Activated effector memory CD4-positive, alpha-beta T cell treated with anti-CD3 and anti-CD28 coated beads, Interleukin-2, amount 50 U/mL, for 16 hours (primary cell): ENCODE measurements around the gene AKIRIN2.

Experiments
- DNase-seq: peaks from one replicate; pipeline ENCODE4 v3.0.0-alpha.2; 2020

AKIRIN2 gene

DNA sequence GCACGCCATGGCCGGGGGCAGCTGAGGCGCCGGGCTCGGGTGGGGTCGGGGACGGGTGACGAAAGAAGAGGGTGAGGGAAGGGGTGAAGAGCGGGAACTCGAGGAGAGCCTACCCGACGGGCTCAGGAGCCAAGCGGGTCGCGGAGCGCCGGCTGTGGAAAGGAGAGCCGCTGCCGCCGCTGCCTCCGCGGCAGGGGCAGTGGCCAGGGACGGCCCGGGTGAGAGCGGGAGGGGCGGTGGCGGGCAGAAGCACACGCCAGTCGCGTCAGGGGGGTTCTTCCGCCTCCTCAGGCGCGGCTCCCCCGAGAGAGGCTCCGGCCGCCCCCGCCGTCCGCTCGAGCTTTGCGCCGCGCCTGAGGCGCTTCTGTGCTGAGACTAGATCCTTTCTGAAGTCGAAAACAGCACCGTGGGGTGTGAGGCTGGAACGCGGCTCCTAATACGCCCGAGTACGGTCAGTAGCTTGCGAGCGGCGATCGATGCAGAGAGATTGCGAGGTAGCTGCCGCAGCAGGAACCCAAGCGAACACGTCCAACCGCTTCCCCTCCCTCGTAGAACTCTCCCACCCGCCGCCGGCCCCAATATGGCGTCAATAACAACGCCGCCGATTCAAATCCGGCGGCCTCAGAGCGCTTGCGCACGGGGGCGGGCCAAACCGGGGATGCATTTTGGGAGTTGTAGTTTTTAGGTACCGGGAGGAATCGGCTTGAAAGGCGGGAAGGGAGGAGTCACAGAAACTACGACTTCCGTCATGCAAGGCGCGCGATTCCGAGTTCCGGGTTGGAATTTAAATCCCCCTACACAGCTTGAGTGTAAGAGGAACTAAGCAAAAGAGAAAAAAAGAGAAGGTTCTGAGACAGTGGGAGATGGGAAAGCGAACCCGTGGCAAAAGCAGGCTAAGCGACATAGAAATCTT, at the start of gene AKIRIN2:
Gene AKIRIN2, minus strand, starts transcription at position 558 of the 913 bp plus-strand sequence. Its CDS starts 549 bp downstream, at position 9.
- DNase-seq: peak; percentile 99

DNA sequence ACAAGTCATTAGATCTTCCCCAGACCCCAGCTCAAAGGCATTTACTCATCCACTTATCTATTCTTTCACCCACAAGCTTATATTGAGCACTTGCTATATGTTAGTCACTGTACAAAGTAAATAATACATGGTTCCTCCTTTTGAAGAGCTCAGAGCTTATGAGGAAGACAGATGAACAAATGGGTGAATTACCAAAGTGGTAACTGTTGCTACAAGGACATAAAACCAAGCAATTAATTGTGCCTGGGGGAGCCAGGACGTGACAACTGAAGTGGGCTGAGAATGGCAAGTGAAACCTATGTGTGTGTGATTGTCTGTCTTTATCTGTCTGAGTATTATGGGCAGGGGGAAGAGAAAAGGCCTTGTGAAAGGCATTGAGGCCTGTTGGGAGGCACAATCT, 45.6 kb upstream of the AKIRIN2 start:
- no peak for DNase-seq

DNA sequence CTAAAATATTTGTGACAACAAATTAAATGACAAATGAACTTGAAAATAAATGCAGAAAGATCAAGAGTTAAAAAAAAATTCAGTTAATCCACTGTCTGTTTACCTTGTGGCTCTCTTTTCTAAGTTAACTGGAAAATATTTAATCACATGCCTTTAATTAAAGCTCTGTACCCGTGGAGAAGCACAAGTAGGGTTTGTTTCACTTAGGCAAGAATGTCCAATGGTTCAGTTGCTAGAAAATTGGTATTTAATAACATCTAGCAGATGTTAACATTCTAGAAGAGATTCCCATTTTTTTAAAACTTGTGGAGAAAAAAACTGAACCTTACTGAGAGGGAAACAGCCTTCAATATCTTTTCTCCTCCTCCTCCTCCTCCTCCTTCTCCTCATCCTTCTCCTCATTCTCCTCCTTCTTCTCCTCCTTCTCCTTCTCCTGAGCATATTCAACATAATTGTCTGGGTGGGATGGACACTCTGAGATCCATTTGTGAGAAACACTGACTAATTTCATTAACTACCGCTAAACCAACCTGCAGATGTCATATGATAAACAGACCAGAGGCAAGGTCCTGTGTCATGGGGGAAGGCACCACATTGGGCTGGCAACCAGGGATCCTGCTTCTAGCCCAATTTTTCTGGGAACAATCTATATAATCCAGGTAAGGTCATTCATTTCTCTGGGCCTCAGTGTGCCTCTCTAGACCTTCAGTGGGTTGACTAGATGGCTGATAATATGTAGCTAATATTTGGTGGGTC, 44.1 kb upstream of the AKIRIN2 start:
- no peak for DNase-seq

DNA sequence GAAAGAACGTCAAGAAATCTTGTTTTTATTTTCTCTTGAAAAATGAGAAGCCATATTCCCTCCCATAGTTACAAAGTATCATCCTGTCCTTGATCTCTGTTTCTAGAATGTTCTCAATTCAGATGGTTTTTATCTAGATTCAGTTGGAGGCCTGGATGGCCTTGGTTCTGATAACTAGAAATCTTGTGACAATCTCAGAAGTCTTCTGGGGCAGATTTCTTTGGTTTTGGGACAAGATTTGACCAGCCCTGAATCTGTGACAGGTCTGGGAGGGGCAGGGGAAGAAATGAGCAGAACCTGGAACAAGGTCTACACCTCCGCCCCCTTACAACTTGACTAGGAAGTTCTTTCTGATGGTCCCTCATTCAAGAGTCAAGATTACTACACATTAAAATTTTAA, 41.4 kb upstream of the AKIRIN2 start:
- DNase-seq: no peak

DNA sequence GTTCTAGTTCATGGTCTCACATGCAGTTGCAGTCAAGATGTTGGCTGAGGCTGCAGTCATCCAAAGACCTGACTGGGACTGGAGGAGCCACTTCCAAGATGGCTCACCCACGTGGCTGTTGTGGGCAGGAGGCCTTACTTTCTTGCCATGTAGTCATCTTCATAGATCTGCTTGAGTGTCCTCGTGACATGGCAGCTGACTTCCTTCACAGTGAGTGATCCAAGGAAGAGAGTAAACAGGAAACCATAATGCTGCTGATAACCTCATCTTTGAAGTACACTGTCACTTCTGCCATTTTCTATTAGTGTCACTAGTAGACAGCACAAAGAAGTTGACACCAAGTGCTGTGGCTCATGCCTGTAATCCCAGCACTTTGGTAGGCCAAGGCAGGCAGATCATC, 40.1 kb upstream of the AKIRIN2 start:
- DNase-seq: peak; percentile 81

DNA sequence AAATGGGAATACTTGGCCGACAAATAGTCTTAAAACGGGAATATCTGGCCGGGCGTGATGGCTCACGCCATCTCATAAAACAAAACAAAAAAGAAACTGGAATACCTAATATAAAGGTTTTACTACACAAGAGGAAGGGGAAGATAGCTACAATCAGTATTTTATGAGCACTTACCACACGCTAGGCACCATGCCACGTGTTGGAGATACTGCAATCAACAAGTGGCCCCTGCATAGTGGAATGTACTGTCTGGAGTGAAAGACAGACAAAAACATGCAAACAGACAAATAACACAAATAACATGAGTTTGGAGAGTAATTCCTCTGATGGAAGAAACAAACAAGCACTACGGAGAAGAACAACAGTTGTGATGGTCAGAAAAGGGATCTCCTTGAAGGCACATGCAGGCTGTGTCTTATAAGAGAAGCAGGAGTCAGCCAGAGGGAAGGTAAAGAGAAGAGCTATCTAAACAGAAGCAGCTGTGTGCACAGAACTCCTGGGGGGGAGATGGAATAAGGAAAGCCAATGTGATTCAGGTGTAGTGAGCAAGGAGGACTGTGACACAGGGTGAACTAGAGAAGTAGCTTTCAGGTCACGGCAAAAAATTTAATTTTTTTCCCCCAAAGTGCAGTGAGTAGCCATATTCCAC, 39.1 kb upstream of the AKIRIN2 start:
- DNase-seq: no peak

DNA sequence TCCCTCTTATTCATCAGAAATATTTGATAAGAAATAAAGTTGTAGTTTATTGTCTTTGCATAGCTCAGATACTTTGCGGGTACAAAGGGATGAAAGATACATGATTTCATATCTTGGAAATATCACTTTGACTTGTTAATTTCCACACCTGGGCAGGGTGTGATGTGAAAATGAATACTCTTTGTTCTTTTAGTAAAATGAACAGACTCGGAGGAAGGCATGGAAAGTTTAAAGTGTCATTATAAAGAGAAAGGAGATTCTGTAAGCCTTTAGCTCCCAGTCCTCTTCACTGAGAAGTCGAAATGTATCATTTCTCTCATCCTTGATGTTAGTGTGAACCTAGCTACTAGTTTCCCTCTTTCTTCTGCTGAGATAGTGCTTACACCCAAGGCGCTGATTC, 36.7 kb upstream of the AKIRIN2 start:
- DNase-seq: no peak

DNA sequence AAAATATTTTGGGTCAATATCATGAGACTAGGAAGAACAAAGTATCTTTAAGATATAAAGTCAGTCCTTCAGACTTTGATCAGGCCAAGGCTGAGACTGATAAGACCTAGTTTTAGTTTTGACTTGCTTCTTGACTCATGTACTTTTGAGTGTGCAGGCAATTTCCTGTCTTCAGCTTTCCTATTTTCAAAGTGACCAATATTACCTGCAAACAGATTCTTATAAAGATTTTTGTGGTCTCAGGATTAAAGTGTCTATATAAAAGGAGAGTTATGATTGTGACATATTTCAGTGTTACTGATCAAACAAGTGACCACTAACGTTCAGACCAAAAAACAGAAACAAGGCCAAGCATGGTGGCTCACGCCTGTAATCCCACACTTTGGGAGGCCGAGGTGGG, 36.0 kb upstream of the AKIRIN2 start:
- DNase-seq: no peak

DNA sequence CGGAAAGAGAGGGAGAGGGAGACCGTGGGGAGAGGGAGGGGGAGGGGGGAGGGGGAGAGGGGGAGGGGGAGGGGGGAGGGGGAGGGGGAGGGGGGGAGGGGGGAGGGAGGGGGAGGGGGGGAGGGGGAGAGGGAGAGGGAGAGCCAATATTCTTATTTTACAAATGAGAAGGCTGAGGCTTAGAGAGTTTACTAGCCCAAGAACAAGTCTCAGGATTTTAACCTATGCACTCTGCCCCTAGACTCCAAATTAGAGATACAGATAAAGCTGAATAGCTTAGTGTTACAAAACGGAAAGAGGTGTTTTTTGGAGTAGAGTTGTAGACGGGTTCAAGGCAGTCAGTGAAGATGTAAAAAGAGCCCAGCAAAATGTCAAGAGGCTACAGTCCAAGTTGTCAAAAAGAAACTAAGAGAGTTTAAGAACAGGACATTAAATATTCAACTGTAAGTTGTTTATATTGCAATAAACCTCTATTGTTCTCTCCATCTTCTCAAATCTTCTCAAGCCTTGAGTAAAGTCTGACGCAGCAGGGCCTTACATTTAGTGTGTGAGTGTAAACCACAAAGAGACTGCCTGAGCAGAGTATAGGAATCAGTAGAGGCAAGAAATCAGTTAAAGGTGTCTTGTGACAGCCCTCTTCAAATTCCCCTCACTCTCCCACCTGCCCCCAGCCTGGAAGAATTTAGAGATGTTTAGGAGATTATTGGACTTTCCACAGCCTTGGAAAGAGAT, 34.9 kb upstream of the AKIRIN2 start:
- DNase-seq: no peak

DNA sequence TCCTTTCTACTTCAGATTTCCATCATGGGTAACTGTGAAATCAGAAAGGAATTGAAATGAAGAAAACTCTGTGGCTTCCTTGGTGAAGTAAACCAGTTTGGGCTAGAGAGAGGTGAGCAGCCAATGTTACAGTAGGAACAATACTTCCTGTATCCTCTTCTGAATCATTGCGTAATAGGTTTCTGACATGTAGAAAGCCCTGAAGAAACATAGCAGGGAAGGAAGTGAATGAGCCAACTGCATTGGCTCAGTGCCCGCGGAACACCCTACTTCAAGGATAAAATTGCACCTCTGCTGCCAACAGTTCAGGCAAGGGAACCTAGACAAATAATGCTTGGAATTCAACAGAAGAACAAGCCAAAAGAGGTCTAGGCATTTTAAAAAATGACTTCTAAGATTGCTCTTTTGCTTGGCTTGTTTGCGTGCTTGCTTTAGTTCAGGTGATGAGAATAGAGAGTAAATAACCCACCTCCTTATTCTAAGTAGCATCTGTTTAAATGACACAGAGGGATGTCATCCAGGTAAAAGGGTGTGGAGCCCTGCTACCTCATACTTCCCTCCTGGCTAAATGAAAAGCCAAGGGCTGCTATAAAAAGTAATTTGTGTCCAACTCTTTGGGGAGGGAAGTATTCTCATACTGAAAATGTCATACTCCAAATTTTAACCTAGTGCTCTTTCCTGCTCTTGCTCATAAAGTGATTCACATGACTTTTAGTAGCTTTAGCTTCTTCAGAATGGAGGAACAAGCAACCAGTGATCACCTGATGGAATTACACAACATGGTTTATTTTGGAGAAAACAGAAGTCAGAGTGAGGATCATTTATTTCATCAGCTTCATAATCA, 30.0 kb upstream of the AKIRIN2 start:
- DNase-seq: peak; percentile 68

DNA sequence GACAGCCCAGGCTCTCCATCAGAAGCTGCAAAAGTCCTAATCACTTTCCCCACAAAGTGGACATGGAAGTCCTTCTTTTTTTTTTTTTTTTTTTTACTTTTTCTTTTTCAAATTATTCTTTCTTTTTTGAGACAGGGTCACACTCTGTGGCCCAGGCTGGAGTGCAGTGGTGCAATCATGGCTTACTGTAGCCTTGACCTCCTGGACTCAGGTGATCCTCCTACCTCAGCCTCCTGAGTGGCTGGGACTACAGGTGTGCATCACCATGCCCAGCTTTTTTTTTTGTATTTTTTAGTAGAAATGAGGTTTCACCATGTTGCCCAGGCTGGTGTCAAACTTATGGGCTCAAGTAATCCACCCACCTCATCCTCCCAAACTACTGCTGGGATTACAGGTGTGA, 29.0 kb upstream of the AKIRIN2 start:
- no peak for DNase-seq

DNA sequence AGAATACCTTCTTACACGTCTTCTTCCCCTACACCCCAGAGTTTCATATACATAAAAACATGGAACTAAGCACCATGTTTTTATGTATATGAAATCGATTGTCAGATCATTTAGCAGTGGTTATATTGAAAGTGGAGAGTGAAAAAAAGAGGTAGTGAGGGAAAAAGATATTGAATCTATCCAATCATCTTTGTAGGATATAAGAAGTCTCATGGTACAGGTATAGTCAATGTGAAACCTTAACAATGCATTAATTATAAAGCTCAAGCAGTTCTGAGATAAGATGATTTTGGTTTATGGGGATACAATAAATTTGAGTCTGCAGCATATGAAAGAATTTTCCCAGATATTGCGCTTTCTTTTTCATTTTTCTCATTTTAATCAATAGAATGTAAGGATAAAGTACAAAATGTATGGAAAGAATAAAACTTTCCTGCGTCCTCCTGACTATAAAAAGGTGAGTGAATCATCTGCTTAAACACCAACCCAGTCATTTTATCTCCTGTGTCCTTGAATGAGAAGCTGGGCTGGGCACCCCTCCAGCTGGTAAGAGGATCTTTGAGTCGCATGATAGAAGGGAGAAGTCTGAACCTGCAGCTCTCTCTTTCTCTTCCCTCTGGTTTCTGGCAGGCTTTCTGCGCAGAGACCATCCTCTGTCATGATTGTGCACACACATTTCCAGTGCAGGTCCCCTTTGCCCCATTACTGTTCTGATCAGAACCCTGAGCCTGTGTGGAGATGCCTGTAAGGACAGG, 28.1 kb upstream of the AKIRIN2 start:
- no peak for DNase-seq

DNA sequence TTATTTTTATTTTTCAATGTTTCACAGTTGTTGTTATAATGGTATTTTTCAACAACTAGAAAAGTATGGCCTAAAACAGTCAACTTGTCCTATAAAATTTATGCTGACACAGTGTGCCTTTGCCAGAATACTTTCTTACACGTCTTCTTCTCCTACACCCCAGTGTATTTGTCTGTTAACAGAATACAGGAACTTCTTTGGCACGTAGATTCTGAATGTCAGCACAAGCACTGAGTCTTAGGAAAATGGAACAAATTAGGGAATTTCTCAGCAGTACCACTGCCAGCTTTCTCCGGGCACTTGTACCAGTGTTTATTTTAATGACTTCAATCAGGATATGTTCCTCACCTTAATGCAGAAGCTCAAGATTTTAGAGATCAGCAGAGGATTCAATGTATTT, 26.7 kb upstream of the AKIRIN2 start:
- DNase-seq: no peak

DNA sequence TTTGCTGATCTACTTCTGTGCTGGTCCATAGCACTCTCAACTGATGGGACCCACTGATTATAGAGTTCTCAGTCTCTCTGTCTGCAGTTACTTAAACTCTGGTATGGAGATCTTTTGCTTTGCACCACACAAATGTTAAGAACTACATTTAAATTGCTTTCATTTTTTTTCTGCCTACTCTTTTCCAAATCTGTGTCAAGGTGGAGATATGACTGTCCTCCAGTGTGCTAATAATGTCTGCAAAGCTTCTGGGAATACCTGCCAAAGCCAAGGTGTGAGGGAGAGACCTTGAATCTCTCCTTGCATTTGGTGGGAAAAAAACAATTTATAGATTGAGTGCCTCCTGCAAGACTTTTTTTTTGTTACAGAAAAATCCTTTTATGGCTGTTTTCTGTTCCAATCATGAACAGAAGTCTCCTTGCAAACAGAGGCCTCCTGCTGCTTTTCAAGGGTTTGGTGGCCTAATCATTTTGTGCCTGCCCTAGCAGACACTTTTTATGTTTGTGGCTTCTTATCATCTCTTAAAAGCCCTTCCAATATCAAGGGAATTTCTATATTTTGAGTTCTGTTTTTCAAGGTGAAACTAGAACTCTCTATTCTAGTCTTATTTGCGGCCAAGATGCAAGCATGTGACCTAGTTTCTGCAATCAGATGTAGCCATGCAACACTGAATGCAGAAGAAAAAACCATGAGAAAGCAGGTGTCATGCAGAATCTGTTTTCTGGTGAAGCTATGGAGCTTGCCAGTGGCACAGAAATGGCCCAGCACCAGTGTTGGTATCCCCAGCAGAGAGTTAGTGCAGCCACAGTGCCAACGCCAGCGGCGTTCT, 23.2 kb upstream of the AKIRIN2 start:
- DNase-seq: no peak

DNA sequence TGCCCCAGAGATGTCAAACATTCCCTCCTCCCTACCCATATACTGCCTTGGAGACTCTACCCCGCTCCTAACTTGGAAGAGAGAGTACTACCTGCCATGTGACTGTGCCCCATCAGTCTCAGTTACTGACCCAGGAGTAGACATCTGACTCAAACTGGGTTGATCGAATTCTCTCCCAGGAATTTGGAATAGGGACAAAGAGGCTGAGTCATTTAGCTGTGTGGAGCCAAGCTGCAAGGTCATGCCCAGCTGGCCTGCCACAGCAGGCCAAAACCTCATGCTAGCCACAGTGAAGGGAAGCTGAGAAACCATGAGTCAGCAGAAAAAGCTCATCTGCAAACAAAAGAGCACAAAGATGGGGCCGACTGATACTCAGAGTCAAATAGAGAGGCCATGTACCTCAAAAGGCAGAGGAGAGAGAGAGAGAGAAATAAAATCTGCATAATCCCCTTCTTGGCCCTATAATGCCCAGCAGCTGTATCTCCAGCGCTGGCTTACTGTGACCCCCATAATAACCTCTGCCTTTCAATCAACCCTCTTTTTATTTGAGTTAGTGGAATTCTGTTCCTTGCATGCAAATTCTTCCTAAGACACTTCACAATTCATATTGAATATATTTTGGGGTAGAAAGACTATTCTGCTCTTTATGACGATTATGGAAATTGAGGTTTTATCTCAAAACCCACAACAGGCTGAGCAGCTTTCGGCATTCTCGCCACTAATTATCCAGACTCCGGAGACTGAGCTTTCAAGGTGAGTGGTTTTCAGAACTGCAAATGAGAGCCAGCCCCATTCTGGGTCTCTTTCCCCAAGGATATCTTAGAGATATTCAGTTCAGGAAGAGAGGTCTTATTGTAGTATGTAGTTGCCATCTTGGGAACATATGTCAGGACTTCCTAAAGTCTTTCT, 21.4 kb upstream of the AKIRIN2 start:
- DNase-seq: no peak

DNA sequence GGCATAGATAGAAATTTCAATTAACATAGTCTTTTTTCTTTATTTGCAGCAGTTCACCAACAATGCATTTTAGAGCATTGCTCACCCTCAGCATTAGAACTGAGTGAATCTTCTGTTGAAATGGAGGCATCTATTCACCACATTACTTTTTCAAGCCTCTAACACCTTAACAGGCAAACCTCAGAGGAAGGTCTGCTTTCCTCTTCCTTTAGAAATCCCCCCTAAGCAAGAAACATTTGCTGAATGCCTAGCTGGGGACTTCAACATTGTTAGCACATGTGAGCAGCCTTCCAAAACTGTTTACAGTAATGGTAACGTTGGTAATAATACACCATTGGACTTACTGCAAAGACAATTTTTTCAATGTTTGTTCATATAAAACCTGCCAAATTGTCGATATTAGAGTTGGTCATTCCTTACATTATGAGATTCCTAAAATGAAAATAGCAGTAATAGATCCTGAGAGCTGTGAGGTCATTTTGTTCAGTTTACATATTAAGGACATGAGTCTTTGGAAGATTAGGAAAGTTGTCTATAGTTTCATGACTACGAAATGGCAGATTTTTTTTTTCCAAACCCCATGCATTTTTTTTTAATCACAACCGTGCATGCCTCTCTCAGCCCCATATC, 20.6 kb upstream of the AKIRIN2 start:
- no peak for DNase-seq

DNA sequence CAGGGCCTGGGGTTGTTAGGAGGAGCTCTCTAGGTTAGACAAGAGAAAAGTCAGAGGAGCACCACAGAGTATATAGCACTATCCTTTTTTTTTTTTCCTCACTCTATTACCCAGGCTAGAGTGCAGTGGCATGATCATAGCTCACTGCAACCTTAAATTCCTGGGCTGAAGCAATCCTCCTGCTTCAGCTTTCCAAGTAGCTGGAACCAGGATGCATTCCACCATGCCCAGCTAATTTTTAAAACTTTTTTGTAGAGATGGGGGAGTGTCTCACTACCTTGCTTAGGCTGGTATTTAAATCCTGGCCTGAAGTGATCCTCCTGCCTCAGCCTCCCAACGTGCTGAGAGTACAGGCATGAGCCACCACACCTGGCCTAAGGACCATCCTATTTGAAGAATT, 19.3 kb upstream of the AKIRIN2 start:
- no peak for DNase-seq

DNA sequence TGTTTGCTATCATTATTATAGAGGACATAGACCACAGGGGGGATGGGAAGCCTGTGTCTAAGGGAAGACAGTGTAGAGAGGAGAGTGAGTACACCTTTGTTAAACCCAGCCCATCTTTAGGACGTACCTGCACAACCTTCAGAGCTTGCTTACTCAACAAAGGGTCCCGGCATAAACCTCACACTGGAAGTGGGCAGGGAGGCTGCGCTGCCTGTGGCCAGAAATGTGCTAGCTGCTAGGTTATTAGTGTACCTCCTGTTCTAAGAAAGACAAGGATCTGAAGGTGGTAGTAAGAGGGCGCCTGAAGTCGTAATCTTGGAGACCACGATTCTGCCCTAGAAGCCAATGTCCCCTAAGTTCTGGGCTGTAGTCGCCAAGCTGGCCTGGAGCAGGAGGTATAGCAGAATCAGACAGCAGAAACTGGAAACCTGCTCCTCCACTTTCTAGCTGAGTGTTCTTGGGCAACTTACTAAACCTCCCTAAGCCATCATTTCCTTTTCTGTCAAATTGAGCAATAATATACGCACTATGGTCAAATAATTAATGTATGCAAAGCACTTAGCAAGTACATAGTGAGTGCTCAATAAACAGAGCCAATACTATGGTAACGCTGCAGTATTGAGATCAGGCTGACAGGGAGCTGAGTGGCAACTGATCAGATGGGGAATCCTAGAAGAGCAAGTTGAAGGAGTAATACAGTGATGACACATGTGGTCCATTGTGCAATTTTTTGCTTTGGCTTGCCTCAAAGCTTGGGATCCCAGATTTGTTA, 16.8 kb upstream of the AKIRIN2 start:
- DNase-seq: no peak
